HEK293 (cell line): Measurements from ENCODE around the gene MCAT.

Source experiments
- CTCF ChIA-PET: fragments of 350-600 bp; formaldehyde crosslinking; extraction: SDS; loops from one replicate; lab custom pipeline; 2021; ENCODE audit warnings: antibody characterized with exemption; lab: Yijun Ruan, JAX
- POLR2A ChIA-PET: fragments of 300-600 bp; formaldehyde crosslinking; extraction: SDS; loops from one replicate; lab custom pipeline; 2020; ENCODE audit warnings: antibody characterized with exemption, inconsistent platforms; lab: Yijun Ruan, JAX
- H3K27ac ChIP-seq: fragments of 200-500 bp; sonication (Bioruptor generic); 2 replicates; pipeline ENCODE4 v1.5.1; 2014; ENCODE audit warnings: low read depth, low read length, control low read depth, inconsistent platforms; ENCODE audit errors: extremely low read depth
- H3K36me3 ChIP-seq, 2 experiments: fragments of 200-500 bp in 1 of 2; sonication (Bioruptor generic) in 1 of 2; 1 replicate in 1 of 2; 2 replicates in 1 of 2; pipeline ENCODE4 v1.5.1; 2014 to 2017; ENCODE audit warnings: inconsistent platforms in 2 of 2, low read length in 2 of 2; ENCODE audit not compliant: control insufficient read depth in 2 of 2, insufficient read depth in 1 of 2
- H3K4me1 ChIP-seq: fragments of 200-500 bp; sonication (Bioruptor generic); 2 replicates; pipeline ENCODE4 v1.5.1; 2014; ENCODE audit warnings: mild to moderate bottlenecking, low read length, inconsistent platforms; ENCODE audit not compliant: control insufficient read depth, insufficient read depth
- H3K4me3 ChIP-seq: 2 replicates; pipeline ENCODE4 v1.5.1; 2011; ENCODE audit warnings: low read depth, mild to moderate bottlenecking, control low read depth, low read length, moderate library complexity
- H3K9me3 ChIP-seq: fragments of 200-500 bp; sonication (Bioruptor generic); 2 replicates; pipeline ENCODE4 v1.5.1; 2014; ENCODE audit warnings: low read depth, low read length, inconsistent platforms; ENCODE audit not compliant: control insufficient read depth, insufficient read depth
- HOXA7 ChIP-seq: sonication (generic); formaldehyde crosslinking; IDR thresholded peaks from 2 replicates; pipeline ENCODE4 v1.8.1; 2022; ENCODE audit warnings: missing genetic modification reagents, borderline replicate concordance
- KLF1 ChIP-seq: fragments of 450-650 bp; formaldehyde crosslinking; IDR thresholded peaks from 2 replicates; pipeline ENCODE4 v1.5.1; 2016; ENCODE audit warnings: missing biosample characterization, missing genetic modification characterization
- KLF9 ChIP-seq: fragments of 450-650 bp; formaldehyde crosslinking; IDR thresholded peaks from 2 replicates; pipeline ENCODE4 v1.5.1; 2016; ENCODE audit warnings: missing biosample characterization, missing genetic modification characterization, low read depth
- TRIM28 ChIP-seq: IDR thresholded peaks from 2 replicates; pipeline ENCODE4 v1.6.1; 2011; ENCODE audit warnings: low read length, control low read depth, borderline replicate concordance
- ZFP69B ChIP-seq: fragments of 450-650 bp; formaldehyde crosslinking; IDR thresholded peaks from 2 replicates; pipeline ENCODE4 v1.5.1; 2016; ENCODE audit warnings: missing biosample characterization, missing genetic modification characterization
- ZNF169 ChIP-seq: fragments of 450-650 bp; formaldehyde crosslinking; IDR thresholded peaks from 2 replicates; pipeline ENCODE4 v1.5.1; 2016; ENCODE audit warnings: missing biosample characterization, missing genetic modification characterization
- ZNF175 ChIP-seq: fragments of 450-650 bp; formaldehyde crosslinking; IDR thresholded peaks from 2 replicates; pipeline ENCODE4 v1.5.1; 2016; ENCODE audit warnings: missing biosample characterization, missing genetic modification characterization
- ZNF2 ChIP-seq: fragments of 450-650 bp; formaldehyde crosslinking; IDR thresholded peaks from 2 replicates; pipeline ENCODE4 v1.5.1; 2016; ENCODE audit warnings: missing biosample characterization, missing genetic modification characterization
- ZNF223 ChIP-seq: fragments of 450-650 bp; formaldehyde crosslinking; IDR thresholded peaks from 2 replicates; pipeline ENCODE4 v1.5.1; 2016; ENCODE audit warnings: missing biosample characterization, missing genetic modification characterization
- ZNF302 ChIP-seq: fragments of 450-650 bp; formaldehyde crosslinking; IDR thresholded peaks from 2 replicates; pipeline ENCODE4 v1.5.1; 2016; ENCODE audit warnings: missing biosample characterization, missing genetic modification characterization, low read depth
- ZNF391 ChIP-seq: fragments of 450-650 bp; formaldehyde crosslinking; IDR thresholded peaks from 2 replicates; pipeline ENCODE4 v1.5.1; 2016; ENCODE audit warnings: low read depth, missing biosample characterization, missing genetic modification characterization, borderline replicate concordance
- ZNF423 ChIP-seq: fragments of 450-650 bp; formaldehyde crosslinking; IDR thresholded peaks from 2 replicates; pipeline ENCODE4 v1.5.1; 2016; ENCODE audit warnings: missing biosample characterization, missing genetic modification characterization
- ZNF521 ChIP-seq: fragments of 450-650 bp; formaldehyde crosslinking; IDR thresholded peaks from 2 replicates; pipeline ENCODE4 v1.5.1; 2017; ENCODE audit warnings: missing biosample characterization, mild to moderate bottlenecking, missing genetic modification characterization
- ZNF548 ChIP-seq: fragments of 450-650 bp; formaldehyde crosslinking; IDR thresholded peaks from 2 replicates; pipeline ENCODE4 v1.5.1; 2016; ENCODE audit warnings: missing biosample characterization, missing genetic modification characterization
- ZNF585B ChIP-seq: fragments of 450-650 bp; formaldehyde crosslinking; IDR thresholded peaks from 2 replicates; pipeline ENCODE4 v1.5.1; 2016; ENCODE audit warnings: missing biosample characterization, missing genetic modification characterization
- ZNF621 ChIP-seq: fragments of 450-650 bp; formaldehyde crosslinking; IDR thresholded peaks from 2 replicates; pipeline ENCODE4 v1.5.1; 2017; ENCODE audit warnings: missing biosample characterization, missing genetic modification characterization
- ZNF670 ChIP-seq: fragments of 450-650 bp; formaldehyde crosslinking; IDR thresholded peaks from 2 replicates; pipeline ENCODE4 v1.5.1; 2016; ENCODE audit warnings: missing biosample characterization, missing genetic modification characterization, low read depth
- ZNF692 ChIP-seq: fragments of 450-650 bp; formaldehyde crosslinking; IDR thresholded peaks from 2 replicates; pipeline ENCODE4 v1.5.1; 2016; ENCODE audit warnings: missing biosample characterization, missing genetic modification characterization
- ZSCAN30 ChIP-seq: fragments of 450-650 bp; IDR thresholded peaks from 2 replicates; pipeline ENCODE4 v1.5.1; 2018; ENCODE audit warnings: missing biosample characterization, mild to moderate bottlenecking, missing genetic modification characterization, moderate library complexity
- TF ChIP-seq, protein P1 (sequence below): fragments of 450-650 bp; formaldehyde crosslinking; IDR thresholded peaks from 2 replicates; pipeline ENCODE4 v1.5.1; 2017; ENCODE audit warnings: missing biosample characterization, missing genetic modification characterization
- TF ChIP-seq, protein P2 (sequence below): fragments of 450-650 bp; formaldehyde crosslinking; IDR thresholded peaks from 2 replicates; pipeline ENCODE4 v1.5.1; 2017; ENCODE audit warnings: missing biosample characterization, missing genetic modification characterization
- TF ChIP-seq, protein P3 (sequence below): fragments of 450-650 bp; formaldehyde crosslinking; IDR thresholded peaks from 2 replicates; pipeline ENCODE4 v1.5.1; 2016; ENCODE audit warnings: missing biosample characterization, missing genetic modification characterization

The MCAT gene

GRCh38 chr22:43151251-43152002 lies 8.2 kb upstream of the MCAT start, which contains the start of gene TSPO (continued):
- TF ChIP-seq, protein P1, sequence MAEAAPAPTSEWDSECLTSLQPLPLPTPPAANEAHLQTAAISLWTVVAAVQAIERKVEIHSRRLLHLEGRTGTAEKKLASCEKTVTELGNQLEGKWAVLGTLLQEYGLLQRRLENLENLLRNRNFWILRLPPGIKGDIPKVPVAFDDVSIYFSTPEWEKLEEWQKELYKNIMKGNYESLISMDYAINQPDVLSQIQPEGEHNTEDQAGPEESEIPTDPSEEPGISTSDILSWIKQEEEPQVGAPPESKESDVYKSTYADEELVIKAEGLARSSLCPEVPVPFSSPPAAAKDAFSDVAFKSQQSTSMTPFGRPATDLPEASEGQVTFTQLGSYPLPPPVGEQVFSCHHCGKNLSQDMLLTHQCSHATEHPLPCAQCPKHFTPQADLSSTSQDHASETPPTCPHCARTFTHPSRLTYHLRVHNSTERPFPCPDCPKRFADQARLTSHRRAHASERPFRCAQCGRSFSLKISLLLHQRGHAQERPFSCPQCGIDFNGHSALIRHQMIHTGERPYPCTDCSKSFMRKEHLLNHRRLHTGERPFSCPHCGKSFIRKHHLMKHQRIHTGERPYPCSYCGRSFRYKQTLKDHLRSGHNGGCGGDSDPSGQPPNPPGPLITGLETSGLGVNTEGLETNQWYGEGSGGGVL (tag by site-specific recombination), result no peak
- TF ChIP-seq KLF9 (tag by site-specific recombination) (0 out of 2 replicates have a peak, but pooled peaks have one; percentile 19), KLF1 (tag by site-specific recombination) (peak; percentile 15), ZNF302 (tag by site-specific recombination) (no peak), ZNF670 (tag by site-specific recombination) (no peak), ZSCAN30 (tag by site-specific recombination) (no peak), ZNF621 (tag by site-specific recombination) (no peak), ZNF585B (tag by site-specific recombination) (no peak), ZNF175 (no peak), ZNF548 (tag by site-specific recombination) (no peak), ZNF169 (tag by site-specific recombination) (no peak), ZFP69B (tag by site-specific recombination) (peak; percentile 77), ZNF391 (tag by site-specific recombination) (no peak), ZNF223 (no peak), ZNF521 (tag by site-specific recombination) (no peak), ZNF692 (tag by site-specific recombination) (peak; percentile 83)

GRCh38 chr22:43150731-43151206 lies 7.6 kb upstream of the MCAT start:
- peak; percentile 39; the same call in 1 of the 2 replicates for TF ChIP-seq ZNF2 (tag by site-specific recombination)
- TF ChIP-seq, protein P2, sequence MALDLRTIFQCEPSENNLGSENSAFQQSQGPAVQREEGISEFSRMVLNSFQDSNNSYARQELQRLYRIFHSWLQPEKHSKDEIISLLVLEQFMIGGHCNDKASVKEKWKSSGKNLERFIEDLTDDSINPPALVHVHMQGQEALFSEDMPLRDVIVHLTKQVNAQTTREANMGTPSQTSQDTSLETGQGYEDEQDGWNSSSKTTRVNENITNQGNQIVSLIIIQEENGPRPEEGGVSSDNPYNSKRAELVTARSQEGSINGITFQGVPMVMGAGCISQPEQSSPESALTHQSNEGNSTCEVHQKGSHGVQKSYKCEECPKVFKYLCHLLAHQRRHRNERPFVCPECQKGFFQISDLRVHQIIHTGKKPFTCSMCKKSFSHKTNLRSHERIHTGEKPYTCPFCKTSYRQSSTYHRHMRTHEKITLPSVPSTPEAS (tag by site-specific recombination), result no peak
- peaks cover 10% of the 10 kb centered on the region for H3K4me1 ChIP-seq
- ChIA-PET CTCF (no interaction called here), POLR2A (interaction anchor here (3.1 kb wide), 1 partner anchor 37 kb away, joined by 10 read pairs; the partner anchor contains the start of gene TTLL12)
- no peaks in the 10 kb centered on the region for H3K36me3 ChIP-seq
- H3K9me3 ChIP-seq, result no peaks in the 10 kb centered on the region
- peak overlapping the region; percentile 31; the same call in 1 of the 2 replicates for H3K27ac ChIP-seq
- H3K4me3 ChIP-seq, result peak overlapping the region; percentile 15; the same call in 1 of the 2 replicates

DNA sequence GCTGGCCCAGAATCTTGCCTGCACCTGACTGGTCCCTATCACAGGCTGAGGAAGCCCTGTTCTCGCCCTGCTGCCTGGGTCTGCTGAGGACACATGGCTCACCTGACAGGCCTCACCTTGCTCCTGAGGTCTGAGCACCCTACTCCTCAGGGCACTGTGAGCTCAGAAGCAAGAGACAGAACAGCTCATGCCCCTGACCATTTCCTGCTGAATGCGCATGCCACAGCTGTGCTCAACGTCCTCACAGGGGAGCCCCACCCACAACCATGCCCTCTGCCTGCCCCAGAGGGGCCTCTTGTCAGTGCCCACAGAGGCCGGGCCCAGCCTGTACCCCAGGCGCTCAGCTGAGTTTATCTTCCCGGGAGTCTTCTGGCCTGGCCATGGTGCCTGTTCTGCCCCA lies 5.4 kb upstream of the MCAT start:
- H3K4me1 ChIP-seq, result peaks cover 10% of the 10 kb centered on the region
- no peaks in the 10 kb centered on the region for H3K9me3 ChIP-seq
- no peak overlapping the region for H3K4me3 ChIP-seq
- POLR2A ChIA-PET, result interaction anchor here (1.0 kb wide), 2 partner anchors 10 to 37 kb away, joined by 4 to 6 read pairs; no protein-coding TSS in a partner anchor
- TF ChIP-seq TRIM28, result no peak
- TF ChIP-seq ZNF423 (tag by site-specific recombination), result no peak
- TF ChIP-seq, protein P3, sequence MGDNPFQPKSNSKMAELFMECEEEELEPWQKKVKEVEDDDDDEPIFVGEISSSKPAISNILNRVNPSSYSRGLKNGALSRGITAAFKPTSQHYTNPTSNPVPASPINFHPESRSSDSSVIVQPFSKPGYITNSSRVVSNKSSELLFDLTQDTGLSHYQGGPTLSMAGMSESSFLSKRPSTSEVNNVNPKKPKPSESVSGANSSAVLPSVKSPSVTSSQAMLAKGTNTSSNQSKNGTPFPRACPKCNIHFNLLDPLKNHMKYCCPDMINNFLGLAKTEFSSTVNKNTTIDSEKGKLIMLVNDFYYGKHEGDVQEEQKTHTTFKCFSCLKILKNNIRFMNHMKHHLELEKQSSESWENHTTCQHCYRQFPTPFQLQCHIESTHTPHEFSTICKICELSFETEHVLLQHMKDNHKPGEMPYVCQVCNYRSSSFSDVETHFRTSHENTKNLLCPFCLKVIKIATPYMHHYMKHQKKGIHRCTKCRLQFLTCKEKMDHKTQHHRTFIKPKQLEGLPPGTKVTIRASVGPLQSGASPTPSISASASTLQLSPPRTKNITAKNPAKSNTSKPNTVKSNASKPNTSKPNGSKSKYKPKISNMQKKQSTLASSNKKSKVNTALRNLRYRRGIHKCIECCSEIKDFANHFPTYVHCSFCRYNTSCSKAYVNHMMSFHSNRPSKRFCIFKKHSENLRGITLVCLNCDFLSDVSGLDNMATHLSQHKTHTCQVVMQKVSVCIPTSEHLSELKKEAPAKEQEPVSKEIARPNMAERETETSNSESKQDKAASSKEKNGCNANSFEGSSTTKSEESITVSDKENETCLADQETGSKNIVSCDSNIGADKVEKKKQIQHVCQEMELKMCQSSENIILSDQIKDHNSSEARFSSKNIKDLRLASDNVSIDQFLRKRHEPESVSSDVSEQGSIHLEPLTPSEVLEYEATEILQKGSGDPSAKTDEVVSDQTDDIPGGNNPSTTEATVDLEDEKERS (tag by site-specific recombination), result no peak
- no peak for TF ChIP-seq HOXA7
- no peaks in the 10 kb centered on the region for H3K36me3 ChIP-seq
- H3K27ac ChIP-seq, result no peak overlapping the region
- CTCF ChIA-PET, result interaction anchor here (0.6 to 1.8 kb wide), 3 partner anchors 11 to 518 kb away, joined by 3 to 4 read pairs (median 4); no protein-coding TSS in a partner anchor
